ENCODE results near the gene SIGLECL1.
"Not testable (repeated sequence)": the region's sequence is repeated elsewhere in the genome, so short reads cannot be mapped to it uniquely, and the experiment has no call there.

The SIGLECL1 gene

DNA sequence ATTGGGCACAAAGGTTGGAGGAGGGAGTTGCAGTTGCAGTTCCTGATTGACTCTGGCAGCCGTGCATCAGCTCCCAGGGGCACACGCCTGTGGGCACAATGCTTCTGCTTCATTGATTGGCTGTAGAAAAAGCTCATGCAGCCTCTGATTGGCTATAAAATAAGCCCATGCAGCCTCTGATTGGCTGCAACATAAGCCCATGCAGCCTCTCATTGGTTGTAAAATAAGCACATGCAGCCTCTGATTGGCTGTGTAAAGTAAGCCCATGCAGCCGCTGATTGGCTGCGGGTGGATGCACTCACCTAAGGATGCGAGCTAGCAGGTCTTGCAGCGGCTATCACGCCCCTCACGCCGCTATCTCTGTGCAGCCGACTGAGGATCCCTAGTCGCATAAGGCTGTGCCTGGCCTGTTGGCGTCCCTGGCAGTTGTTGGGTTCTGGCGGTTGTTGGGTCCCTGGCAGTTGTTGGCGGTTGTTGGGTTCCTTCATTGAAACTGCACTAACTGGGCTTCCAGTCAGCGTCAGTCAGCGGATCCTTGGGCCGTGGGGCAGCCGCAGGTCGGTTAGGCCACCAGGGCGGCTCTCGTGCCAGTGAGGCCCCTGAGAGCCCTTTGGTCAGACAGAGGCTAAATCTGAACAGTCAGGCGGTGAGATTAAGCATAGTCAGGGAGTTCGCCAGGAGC is at the start of gene SIGLECL1:
SIGLECL1 (plus strand) TSS at position 295 of the 682 bp plus-strand sequence. CDS start 12,993 bp downstream, outside the sequence.
- no peak for DNase-seq (ENCODE audit: low read depth in 2 of 2)

DNA sequence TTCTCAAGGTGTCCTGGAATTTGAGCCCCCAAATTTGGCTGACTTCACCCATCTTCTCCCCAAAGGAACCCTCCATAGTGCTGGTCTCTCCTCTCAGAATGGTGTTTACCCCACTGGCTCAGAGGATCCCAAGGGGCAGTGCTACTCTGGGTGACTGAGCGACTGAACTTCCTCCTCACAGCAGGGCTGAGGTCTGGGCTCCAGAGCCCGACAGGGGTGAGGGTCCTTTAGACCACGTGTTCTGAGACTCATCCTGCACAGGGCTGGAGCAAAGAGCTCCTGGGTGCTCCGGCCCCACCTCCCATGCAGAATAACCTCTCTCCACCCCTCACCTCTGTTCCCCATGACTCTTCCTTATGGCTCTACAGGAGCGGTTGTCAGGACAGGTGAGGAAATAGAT is 49.2 kb upstream of the SIGLECL1 start:
- no peak for DNase-seq (ENCODE audit: low read depth in 2 of 2)

DNA sequence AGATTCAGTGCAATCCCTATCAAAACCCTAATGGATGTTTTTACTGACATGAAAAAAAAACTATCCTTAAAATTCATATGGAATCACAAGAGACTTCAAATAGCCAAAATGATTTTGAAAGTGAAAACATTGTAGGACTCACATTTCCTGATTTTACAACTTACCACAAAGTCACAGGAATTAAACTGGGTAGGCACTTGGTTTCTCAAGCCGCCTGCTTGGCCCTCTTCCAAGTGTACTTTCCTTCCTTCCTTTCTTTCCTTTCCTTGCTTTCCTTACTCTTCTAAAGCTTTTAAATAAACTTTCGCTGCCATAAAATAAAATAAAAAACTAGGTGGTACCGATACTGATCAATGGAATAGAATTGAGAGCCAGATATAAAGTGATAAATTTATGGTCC is 47.0 kb upstream of the SIGLECL1 start:
- DNase-seq (ENCODE audit: low read depth in 2 of 2) = no peak

DNA sequence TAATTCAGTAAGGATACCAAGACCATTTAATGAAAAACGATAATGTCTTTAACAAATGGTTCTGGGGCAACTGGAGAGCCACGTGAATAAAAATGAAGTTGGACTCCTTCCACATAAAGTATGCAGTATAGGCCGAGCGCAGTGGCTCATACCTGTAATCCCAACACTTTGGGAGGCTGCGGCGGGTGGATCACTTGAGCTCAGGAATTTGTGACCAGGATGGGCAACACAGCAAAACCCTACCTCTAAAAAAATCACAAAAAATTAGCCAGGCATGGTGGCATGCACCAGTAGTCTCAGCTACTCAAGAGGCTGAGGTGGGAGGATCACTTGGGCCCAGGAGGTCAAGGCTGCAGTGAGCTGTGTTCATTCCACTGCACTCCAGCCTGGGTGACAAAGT is 46.6 kb upstream of the SIGLECL1 start:
- no peak for DNase-seq (ENCODE audit: low read depth in 2 of 2)

DNA sequence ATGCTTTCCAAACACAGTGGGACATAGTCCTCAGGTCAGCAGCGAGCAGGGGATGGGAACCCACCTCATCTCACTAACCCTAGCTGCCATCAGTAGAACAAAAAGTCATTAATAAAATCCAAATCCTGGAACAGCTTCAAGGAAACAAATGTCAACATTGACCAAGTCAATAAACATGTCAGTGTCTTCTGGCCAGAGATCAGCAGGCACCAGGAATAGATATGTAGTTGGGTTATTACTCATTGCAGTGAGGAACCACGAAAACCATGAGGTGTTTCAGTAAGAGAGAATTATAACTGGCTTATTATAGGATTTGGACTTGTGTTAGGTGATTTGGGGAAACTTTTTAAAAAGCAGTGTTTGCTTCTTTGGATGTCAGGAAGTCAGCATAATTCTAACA is 43.1 kb upstream of the SIGLECL1 start:
- DNase-seq (ENCODE audit: low read depth in 2 of 2) = no peak

DNA sequence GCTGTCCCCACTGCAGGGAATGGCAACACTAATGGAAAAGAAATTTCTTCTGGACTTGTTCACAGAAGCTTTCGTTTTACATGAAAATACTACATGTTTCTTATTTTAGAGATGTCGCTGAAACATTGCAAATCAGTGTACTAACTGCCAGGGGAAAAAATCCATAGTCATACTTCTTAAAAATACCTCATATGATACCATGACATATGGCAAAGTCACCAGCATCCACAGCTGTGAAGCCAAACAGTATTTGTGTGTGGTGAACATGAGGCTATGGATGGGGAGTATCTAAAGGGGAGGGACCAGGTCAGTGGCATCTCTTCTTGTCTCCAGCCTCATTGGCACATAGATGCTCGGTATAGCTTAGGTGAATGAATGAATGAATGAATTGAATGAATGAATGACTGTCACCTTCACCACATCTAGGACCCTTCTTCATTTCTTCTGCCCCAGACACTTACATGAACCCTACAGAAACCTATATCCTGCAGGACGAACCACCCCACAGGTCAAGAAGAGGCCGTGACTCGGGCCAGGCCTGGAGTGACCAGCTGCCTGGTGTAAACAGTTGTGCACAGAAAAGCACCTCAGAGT is 40.6 kb upstream of the SIGLECL1 start:
- no peak for DNase-seq (ENCODE audit: low read depth in 2 of 2)

DNA sequence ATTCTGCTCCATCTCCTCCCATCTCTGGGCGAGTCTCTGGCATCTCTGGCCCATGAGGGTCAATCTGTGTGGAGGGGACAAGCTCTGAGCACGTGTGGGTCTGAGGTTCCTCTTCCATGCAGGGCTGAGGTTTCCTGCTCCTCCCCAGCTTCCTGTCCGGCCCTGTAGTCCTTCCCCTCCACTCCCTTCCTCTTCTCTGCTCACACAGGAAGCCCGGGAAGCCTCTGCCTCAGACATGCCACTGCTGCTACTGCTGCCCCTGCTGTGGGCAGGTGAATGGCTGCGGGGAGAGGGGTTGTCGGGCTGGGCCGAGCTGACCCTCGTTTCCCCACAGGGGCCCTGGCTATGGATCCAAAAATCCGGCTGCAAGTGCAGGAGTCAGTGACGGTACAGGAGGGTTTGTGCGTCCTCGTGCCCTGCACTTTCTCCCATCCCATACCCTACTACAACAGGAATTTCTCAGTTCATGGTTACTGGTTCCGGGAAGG is 40.0 kb upstream of the SIGLECL1 start:
- DNase-seq (ENCODE audit: low read depth in 2 of 2) = not testable (repeated sequence)

DNA sequence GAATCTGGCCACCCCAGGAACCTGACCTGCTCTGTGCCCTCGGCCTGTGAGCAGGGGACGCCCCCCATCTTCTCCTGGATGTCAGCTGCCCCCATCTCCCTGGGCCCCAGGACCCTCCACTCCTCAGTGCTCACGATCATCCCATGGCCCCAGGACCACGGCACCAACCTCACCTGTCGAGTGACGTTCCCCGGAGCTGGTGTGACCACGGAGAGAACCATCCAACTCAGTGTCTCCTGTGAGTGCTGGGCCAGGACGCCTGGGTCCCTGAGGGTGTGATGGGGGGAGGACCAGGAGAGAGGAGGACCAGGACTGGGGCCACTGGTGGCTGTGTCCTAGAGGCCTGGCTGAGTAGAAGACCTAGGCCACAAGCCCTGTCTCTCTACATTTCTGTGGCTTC is 39.0 kb upstream of the SIGLECL1 start:
- no peak for DNase-seq (ENCODE audit: low read depth in 2 of 2)

DNA sequence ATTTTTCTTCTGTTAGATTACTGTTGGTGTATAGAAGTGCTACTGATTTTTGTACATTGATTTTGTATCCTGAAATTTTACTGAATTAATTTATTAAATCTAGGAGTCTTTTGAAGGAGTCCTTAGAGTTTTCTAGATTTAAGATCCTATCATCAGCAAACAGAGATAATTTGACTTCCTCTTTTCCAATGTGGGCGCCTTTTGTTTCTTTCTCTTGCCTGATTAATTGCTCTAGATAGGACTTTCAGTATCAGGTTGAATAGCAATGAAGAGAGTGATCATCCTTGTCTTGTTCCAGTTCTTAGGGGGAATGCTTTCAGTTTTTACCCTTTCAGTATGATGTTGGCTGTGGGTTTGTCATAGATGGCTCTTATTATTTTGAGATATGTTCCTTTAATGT is 31.6 kb upstream of the SIGLECL1 start:
- DNase-seq (ENCODE audit: low read depth in 2 of 2) = no peak

DNA sequence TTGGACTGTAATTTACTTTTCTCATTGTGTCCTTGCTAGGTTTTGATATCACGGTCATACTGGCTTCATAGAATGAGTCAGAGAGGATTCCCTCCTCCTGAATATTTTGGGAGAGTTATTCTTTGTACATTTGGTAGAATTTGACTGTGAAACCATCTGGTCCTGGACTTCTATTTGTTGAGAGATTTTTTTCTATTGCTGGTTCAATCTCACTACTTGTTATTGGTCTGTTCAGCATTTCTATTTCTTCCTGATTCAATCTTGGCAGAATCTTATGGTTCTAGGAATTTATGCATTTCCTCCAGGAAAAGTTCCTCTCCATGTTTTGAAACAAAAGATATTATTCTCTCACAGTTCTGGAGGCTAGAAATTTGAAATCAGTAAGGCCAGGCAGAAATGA is 30.9 kb upstream of the SIGLECL1 start:
- no peak for DNase-seq (ENCODE audit: low read depth in 2 of 2)

DNA sequence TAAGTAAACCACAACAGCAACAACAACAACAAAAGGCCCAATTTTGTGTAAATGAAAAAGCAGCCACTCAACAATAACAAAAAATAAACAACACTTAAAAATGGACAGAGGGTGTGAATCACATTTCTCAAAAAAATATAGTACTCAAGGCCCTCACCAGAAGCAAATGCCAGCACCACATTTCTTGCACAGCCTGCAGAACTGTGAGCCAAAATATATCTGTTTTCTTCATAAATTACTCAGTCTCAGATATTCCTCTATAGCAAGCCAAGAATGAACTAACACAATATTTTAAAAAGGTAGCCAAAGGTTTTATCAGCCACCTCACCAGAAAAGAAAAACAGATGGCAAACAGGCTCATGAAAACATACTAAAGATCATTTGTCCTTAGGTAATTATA is 29.9 kb upstream of the SIGLECL1 start:
- DNase-seq (ENCODE audit: low read depth in 2 of 2) = no peak

DNA sequence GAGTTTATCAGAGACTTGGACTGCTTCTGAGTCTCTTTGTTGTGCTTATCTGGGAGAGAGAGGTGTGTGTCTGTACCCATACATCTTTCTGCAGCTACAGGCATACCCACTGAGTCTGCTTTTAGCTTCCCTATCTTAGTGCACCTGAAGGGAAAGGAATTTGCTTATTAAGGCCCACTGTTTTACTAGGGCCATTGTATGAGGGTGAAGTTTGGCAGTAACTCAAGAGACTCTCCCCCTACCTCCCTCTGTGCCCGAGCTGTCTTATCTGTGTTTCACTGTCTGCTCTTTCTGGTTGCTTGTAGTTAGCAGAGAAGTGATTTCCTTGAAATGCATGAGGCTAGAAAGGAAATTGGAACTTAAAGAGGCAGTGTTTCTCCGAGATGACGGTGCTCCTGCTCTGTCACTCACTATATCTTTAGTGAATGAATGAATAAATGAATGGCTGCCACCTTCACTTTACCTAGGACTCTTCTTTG is 26.7 kb upstream of the SIGLECL1 start:
- DNase-seq (ENCODE audit: low read depth in 2 of 2) = no peak

DNA sequence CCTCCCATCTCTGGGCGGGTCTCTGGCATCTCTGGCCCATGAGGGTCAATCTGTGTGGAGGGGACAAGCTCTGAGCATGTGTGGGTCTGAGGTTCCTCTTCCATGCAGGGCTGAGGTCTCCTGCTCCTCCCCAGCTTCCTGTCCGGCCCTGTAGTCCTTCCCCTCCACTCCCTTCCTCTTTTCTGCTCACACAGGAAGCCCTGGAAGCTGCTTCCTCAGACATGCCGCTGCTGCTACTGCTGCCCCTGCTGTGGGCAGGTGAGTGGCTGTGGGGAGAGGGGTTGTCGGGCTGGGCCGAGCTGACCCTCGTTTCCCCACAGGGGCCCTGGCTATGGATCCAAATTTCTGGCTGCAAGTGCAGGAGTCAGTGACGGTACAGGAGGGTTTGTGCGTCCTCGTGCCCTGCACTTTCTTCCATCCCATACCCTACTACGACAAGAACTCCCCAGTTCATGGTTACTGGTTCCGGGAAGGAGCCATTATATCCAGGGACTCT is 25.9 kb upstream of the SIGLECL1 start, which contains the start of gene CD33:
CD33 (plus strand) TSS at position 183 of the 496 bp plus-strand sequence; CDS start at position 222, 39 bp downstream.
- DNase-seq (ENCODE audit: low read depth in 2 of 2) = not testable (repeated sequence)

DNA sequence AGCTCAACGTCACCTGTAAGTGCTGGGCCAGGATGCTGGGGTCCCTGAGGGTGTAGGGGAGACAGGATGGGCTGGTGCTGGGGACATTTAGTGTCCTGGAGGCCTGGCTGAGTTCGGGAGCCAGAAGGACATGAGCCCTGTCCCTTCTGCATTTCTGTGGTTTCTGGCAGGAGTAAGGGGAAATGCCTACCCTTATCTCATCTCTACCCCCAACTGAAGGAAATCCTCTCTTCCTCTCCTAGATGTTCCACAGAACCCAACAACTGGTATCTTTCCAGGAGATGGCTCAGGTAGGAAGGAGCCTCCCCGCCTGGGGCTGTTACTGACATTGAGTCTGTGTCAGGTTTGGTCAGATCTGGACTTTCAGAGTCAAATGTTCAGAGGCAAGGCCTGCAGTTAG is 24.8 kb upstream of the SIGLECL1 start:
- no peak for DNase-seq (ENCODE audit: low read depth in 2 of 2)

DNA sequence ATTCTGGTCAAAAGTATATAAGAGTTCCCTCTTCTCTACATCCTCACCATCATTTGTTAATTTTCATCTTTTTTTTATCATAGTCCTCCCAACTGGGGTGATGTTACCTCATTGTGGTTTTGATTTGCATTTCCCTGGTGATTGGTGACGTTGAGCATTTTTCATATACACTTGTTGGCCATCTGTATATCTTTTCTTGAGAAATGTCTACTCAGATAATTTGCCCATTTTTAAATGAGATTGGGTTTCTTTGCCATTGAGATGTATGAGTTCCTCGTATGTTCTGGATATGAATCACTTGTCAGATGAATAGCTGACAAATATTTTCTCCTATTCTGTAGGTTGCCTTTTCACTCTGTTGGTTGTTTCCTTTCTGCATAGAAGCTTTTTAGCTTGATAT is 23.6 kb upstream of the SIGLECL1 start:
- DNase-seq (ENCODE audit: low read depth in 2 of 2) = no peak

DNA sequence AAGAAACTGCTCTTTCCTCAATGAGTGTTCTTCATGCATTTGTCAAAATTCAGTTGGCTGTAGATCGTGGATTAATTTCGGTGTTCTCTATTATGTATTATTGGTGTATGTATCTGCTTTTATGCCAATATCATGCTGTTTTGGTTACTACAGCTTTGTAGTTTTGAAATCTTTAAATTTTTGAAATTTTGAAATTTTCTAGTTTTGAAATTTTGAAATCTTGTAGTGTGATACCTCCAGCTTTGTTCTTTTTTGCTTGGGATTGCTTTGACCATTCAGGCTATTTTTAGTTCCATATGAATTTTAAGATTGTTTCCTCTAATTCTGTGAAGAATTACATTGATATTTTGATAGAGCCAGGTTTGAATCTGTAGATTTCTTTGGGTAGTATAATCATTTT is 22.9 kb upstream of the SIGLECL1 start:
- DNase-seq (ENCODE audit: low read depth in 2 of 2) = no peak

DNA sequence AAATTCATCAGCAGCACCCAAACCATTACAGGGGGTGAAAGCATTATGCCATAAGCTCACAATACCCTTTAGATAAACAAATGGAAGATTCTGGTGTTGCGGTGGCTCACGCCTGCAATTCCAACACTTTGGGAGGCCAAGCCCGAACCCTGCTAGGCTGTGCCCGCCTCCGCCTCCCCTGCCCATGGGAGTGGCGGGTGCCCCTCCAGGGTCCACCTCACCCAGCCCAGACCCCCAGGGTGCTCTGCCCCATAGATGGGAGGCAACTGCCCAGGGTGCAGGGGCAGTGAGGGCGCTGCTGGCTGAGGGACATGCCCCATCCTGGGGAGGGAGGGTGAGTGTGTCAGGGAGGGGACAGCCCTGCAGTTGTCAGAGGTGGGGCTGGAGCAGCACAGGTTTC is 10.0 kb upstream of the SIGLECL1 start:
- DNase-seq (ENCODE audit: low read depth in 2 of 2) = no peak

DNA sequence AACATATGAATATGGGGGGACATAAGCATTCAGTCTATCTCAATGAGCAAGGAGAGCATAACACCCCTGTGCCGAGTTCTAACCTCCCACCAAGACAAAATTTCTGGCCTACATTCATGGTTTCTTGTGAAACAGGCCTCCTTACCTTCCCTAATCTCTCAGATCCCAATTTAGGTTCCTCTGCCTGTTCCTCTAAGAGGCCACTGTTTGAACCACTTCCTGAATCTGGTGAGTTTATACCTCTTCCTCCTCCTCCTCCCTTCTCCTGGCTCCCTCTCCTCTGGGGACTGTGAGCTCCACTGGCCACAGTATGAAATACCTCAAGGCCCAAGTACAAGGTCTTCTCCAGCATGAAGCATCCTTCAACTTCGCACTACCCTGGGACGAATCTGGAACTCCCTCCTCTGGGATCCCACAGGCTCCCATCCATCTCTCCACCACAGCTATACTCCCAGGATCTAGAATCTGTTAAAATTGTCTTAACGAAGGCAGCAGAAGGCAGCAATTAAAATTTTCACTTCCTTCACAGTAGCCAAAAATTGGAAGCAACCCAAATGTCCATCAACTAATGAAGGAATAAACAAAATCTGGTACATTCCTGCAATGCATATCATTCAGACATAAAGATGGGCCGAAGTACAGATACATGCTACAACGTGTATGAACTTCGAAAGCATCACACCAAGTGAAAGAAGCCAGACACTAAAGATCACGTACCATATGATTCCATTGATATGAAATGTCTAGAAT is 7.8 kb upstream of the SIGLECL1 start:
- DNase-seq (ENCODE audit: low read depth in 2 of 2) = no peak

DNA sequence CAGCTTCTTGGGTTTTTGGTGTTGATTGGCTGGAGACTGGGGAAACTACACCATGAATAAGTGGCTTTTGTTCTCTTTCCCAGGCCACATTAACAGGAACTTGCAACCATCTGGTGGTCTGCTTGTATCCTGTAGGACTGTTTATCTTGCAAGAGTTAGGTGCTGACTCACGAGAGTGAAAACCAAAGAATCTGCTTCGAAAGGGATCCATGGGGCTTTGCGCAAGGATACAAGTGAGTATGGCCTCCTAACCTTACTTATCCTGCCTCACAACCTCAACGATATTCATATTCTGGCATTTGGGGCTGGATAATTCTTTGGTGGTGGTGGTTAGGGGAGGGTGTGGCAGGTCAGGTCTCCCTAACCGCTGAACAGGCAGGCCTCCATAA is 4.7 kb upstream of the SIGLECL1 start:
- no peak for DNase-seq (ENCODE audit: low read depth in 2 of 2)

DNA sequence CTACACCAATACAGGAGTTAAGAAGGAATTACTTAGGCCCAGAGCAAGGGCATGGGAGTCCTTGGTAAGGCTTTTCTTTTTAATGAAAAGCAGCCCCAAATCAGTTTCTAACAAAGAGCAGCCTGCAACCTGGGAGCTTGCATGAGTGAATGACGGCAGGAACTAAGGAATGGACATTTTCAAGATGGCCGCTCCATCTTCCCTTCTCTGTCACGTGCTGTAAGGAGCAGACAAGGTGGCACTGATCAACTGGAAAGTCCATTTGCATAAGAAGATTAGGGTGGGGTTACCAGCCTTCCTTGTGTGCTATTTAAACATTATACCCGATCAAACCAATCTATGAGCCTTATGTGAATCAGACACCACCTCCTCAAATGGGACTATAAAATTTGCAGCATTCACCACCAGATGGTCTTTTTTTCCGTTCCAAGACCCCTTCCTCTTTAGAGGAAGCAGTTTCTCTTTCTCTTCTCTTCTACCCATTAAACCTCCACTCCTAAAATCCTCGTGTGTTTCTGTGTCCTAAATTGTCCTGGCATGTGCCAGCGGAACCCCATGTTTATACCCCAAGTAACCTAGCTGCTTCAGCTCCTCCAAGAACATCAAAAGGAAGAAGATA is 2.8 kb upstream of the SIGLECL1 start:
- DNase-seq (ENCODE audit: low read depth in 2 of 2) = no peak

DNA sequence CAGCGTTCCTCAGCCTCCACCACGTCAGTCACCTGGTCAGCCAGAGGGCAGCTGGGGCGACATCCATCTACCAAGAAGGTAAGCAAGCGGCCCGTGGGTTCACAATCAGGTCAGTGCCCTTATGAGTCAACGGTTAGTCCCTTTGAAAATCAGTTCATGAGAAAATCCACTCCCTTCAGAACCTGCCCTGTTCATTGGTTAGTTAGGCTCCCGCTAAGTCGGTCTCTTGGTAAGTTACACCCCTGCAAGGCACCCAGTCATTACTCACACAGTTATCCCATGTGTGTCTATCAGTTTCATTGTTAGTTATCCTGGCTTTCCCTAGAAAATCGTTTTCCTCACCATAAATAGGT is 564 bp downstream of the SIGLECL1 start:
- no peak for DNase-seq (ENCODE audit: low read depth in 2 of 2)

All from stimulated activated CD8-positive, alpha-beta memory T cell treated with anti-CD3 and anti-CD28 coated beads, Interleukin-7, amount 100 ng/mL, for 4 hours (primary cell).